ENCODE results near the gene BMI1. TPM values are rescaled to one million over a fixed set of nuclear protein-coding genes. Genes with fewer than 3 reads are reported as not detected.

BMI1 gene
- total and polyA plus RNA-seq, 2 donors (not counting 1 experiment from before 2014, with no cell fraction given) = 18.0 to 83.8 TPM

GRCh38 chr10:22308390-22308789, 12.5 kb upstream of the BMI1 start:
- no peak overlapping the region for H2AFZ ChIP-seq (ENCODE audit: insufficient read depth, low read depth, low read length, poor library complexity, severe bottlenecking)

More at GRCh38 chr10:22308390-22308789, 12.5 kb upstream of the BMI1 start:
- H3K36me3 ChIP-seq (replicated peaks in 1 of 2; ENCODE audit: control extremely low read depth in 1 of 2, control insufficient read depth in 1 of 2, extremely low read depth in 1 of 2, insufficient read depth in 2 of 2, low read length in 1 of 2) = no peaks in the 10 kb centered on the region
- no peaks in the 10 kb centered on the region for H3K79me2 ChIP-seq (ENCODE audit: control insufficient read depth, insufficient read depth, low read length)
- H3K9ac ChIP-seq (ENCODE audit: low read length) = no peak overlapping the region
- H3K9me3 ChIP-seq (ENCODE audit: control extremely low read depth in 1 of 3, control insufficient read depth in 2 of 3, insufficient read depth in 1 of 3, low read length in 2 of 3) = no peaks in the 10 kb centered on the region
- TF ChIP-seq EZH2 (IDR thresholded peaks at IDR 0.05; ENCODE audit: borderline replicate concordance, insufficient read depth, low read depth, low read length, poor library complexity, severe bottlenecking) (no peak), CTCF (IDR thresholded peaks at IDR 0.05) (no peak)
- no peaks in the 10 kb centered on the region for H3K27me3 ChIP-seq (replicated peaks in 1 of 4; ENCODE audit: control extremely low read depth in 1 of 4, control insufficient read depth in 3 of 4, insufficient read depth in 4 of 4, low read length in 3 of 4)
- no peak overlapping the region for H3K27ac ChIP-seq (ENCODE audit: low read length in 2 of 2)
- ChIA-PET POLR2A (no interaction called here), CTCF (no interaction called here)
- H4K20me1 ChIP-seq (ENCODE audit: control insufficient read depth, insufficient read depth, low read length, poor library complexity, severe bottlenecking) = no peaks in the 10 kb centered on the region
- DNase-seq (no peak), ATAC-seq (ENCODE audit: low read depth) (no peak)
- Mint-ChIP-seq H3K27ac (no peak overlapping the region), H3K9me3 (ENCODE audit: insufficient read depth) (no peaks in the 10 kb centered on the region), H3K27me3 (no peaks in the 10 kb centered on the region), H3K4me3 (no peak overlapping the region), H3K4me1 (no peaks in the 10 kb centered on the region)
- no peak overlapping the region for H3K4me2 ChIP-seq (replicated peaks; ENCODE audit: low read depth, low read length, poor library complexity, severe bottlenecking)
- H3K4me3 ChIP-seq (ENCODE audit: control extremely low read depth in 1 of 5, extremely low read depth in 1 of 5, insufficient read depth in 1 of 5, low read depth in 2 of 5, low read length in 4 of 5) = no peak overlapping the region
- no peaks in the 10 kb centered on the region for H3K4me1 ChIP-seq (ENCODE audit: control insufficient read depth in 2 of 2, insufficient read depth in 2 of 2, low read length in 2 of 2)
- WGBS (ENCODE audit: insufficient coverage) = no CpG with 5 or more reads among the region's 2 CpGs
- intact Hi-C loops (cut with micrococcal nuclease) = no loop called here

Measured in B cell (primary cell).